Fibroblast of skin of left quadriceps (primary cell): ENCODE results near the gene ORMDL1.

Experiments used
- DNase-seq, 2 experiments: peaks; one replicate each; pipeline ENCODE4 v3.0.0-alpha.2; 2013; ENCODE audit warnings: low read depth in 2 of 2

Gene ORMDL1, protein sequence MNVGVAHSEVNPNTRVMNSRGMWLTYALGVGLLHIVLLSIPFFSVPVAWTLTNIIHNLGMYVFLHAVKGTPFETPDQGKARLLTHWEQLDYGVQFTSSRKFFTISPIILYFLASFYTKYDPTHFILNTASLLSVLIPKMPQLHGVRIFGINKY

GRCh38 chr2:189783927-189784867 lies at the start of gene ORMDL1, which contains the start of gene PMS1:
Gene ORMDL1, minus strand, starts transcription at chr2:189784339. Its CDS starts 1,744 bp downstream, at chr2:189782595.
Gene PMS1, plus strand, starts transcription at chr2:189784450. Its CDS starts 7,360 bp downstream, at chr2:189791810.
- DNase-seq: peak; percentile 90 to 91

GRCh38 chr2:189830510-189830909 lies 46.4 kb upstream of the ORMDL1 start:
- DNase-seq: no peak

DNA sequence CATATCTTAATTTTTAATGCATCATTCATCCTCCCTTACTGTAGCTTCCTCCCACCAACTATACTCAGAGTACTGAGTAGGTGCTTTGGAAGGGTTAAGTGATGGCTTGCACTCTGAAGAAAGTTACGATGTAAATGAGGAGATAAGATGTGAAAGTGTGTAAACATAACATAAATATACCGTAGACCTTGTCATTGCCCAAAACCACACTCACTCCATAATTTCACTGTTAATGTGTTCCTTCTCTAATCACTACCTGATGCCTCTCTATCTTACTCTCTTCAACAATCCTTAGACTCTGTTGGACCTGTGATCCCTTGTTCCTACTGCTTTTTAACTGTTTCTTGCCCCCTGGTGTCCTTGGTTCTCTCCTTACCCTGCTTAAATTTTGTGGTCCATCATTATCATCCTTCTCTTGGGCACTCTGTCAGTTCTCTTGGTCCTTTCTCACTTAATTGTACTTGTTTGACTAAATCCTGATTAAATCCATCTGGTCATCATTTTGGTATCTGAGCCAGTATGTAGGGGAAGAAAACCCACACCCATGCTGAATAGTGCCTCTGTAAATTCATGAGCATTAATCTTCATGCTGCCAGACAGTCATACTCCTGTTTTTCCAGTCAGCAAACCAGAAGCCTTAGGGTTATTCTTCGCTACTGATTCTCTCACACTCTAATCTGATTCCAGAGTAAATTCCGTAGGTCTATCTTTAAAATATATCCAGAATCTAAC lies 45.1 kb upstream of the ORMDL1 start:
- peak; percentile 82 for DNase-seq

DNA sequence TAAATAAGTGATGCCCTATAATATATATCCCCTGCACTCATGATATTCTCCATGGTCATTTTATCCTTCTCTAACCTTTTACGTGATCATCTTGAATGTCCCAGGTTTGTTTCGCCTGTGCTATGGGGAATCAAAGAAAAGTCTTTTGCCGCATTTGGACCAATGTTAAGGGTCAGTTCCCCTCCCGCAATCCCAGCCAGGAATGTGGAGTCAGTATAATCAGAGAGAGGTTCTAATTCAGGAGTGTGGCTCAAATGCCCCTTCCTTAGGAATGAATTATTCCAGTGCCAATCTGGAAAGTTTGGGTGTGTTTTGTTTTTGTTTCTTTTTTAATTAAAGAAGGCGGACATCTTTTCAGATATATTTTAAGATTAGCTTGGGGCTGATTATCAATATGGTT lies 41.9 kb upstream of the ORMDL1 start:
- DNase-seq: no peak

DNA sequence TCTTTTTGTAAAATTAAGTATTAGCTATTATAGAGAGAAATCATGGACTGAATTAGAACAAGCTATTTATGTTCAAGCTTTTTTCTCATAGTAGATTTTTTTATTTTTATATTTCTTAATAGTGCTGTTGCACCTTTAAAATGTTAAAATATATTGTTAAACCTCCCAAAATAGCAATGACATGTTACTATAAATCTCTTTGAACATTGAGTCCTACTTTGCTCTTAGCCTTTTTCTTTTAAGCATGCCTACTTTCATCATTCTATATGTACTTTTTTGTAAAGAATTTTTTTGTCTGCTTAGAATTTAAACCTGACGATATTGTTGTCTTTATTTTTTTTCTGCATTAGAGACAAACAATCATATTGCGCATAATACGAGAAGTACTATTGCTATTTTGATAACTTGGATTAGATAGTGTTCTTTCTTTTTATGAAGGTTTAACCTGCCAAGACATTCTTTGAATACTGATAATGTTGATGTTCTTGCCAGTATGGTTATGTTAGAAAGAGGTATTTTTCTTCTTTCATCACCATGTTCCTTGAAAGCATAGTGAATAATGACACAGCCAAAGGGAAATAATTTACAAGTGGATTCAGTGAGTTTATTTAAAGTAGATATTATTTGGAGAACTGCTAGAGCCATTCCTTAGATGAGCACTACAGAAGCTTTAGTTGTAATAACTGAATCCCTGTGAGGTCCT lies 40.7 kb upstream of the ORMDL1 start:
- DNase-seq: no peak

GRCh38 chr2:189821953-189822748 lies 38.0 kb upstream of the ORMDL1 start:
- peak in 1 of 2 experiments; percentile 37 for DNase-seq

DNA sequence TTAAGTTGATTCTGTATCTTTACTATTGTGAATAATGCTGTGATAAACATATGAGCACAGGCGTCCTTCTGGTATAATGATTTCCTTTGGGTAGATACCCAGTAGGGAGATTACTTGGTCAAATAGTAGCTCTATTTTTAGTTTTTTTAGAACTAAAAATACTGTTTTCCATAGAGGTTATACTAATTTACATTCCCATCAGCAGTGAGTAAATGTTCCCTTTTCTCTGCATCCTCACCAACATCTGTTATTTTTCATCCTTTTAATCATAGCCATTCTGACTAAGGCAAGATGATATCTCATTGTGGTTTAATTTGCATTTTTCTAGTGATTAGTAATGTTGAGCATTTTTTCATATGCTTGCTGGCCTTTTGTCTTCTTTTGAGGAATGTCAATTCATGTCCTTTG lies 35.2 kb upstream of the ORMDL1 start:
- DNase-seq: peak; percentile 48 to 57

DNA sequence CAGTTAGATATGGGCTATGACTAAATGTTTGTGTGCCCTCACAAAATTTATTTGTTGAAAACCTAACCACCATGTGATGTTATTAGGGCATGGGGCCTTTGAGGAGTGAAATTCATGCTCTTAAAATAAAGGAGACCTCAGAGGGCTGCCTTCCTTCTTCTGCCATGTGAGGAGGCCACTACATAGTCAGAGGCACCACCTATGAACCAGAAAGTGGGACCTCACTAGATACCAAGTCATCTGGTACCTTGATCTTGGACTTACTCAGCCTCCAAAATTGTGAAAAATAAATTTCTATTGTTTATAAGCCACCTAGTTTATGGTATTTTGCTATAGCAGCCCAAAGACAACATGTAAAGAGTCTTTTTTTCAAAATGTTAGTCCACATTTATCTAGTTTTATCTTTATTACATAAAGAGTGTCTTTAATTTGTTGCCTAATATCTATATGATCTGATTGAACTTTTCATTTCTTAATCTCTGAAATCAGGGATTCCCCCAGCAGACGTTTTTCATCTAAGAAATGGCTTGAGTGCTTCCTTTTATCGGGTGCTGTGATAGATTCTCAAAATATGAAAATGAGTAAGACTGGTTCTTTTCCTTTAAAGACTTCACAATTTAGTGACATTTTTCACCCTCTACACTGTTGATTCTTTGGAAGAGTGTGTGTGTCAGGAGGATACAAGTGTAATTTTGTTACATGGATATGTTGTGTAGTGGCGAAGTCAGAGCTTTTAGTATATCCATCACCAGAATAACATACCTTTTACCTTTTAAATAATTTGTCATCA lies 34.3 kb upstream of the ORMDL1 start:
- no peak for DNase-seq

DNA sequence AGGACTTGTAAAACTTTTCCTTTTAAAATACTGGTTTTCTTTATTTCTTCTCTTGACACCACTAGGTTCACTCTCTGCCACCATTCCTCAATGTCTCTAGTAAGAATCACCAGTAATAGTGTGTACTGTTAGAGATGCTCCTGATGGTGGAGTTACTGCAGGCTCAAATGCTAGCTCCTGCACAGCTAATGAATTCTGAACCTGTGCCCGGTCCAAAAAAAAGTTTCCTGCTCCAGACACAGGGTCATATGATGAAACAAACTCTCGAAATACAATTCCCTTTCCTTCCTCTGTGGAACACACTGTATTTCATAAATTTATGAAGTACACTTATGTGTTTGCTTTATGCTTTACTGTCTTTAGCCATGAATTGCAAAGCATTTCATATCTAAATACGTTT lies 19.3 kb upstream of the ORMDL1 start:
- DNase-seq: no peak

- DNase-seq: no peak
Observed at GRCh38 chr2:189802396-189802912, 18.3 kb upstream of the ORMDL1 start.

DNA sequence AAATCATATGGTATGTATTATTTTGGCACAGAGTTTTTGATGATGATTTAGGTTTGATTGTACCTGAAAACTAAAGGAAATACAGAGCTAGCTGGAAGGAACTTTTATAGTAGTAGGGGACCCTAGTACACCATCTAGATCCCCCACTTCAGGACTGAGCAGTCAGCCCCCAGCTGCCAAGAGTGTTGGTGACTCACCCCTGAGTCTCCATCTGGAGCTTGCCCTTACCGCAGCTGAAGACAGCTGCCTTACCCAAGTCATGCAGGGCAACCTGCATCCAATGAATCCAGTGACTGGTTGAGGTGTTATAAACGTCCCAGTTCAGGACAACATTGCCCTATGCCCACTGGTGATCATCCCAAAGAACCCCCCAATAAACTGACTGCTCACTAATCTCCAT lies 15.4 kb upstream of the ORMDL1 start:
- DNase-seq: no peak

DNA sequence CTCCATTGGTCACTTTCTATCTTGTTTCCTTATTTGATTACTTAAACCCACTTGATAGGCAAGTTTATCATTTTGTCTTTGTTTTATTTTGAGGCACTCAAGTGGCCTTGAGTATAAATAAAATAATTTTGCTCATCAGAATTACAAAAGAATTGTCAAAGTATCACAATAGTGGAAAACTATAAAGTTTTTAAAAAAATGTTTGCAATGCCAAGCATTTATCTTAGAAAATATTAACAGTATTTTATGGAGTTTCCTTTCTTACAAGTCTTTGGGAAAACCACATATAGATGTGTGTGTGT lies 14.8 kb upstream of the ORMDL1 start:
- DNase-seq: no peak

GRCh38 chr2:189798312-189799029 lies 14.3 kb upstream of the ORMDL1 start:
- peak in 1 of 2 experiments; percentile 37 for DNase-seq

GRCh38 chr2:189797902-189798301 lies 13.8 kb upstream of the ORMDL1 start:
- DNase-seq: no peak

DNA sequence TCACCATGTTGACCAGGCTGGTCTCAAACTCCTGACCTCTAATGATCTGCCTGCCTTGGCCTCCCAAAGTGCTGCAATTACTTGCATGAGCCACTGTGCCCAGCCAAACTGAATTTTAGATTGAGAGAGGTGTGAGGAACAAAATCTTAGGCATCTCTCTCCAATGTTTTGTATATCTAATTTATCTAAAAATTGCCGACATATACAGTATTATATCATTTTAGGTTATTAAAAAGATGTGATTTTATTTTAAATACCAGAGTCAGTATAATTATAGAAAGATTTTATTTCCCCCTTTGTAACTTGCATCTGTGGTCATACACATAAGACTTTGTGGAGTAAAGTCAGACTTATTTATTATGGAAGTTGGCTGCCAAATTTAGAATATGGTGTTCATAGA lies 10.2 kb upstream of the ORMDL1 start:
- DNase-seq: no peak

DNA sequence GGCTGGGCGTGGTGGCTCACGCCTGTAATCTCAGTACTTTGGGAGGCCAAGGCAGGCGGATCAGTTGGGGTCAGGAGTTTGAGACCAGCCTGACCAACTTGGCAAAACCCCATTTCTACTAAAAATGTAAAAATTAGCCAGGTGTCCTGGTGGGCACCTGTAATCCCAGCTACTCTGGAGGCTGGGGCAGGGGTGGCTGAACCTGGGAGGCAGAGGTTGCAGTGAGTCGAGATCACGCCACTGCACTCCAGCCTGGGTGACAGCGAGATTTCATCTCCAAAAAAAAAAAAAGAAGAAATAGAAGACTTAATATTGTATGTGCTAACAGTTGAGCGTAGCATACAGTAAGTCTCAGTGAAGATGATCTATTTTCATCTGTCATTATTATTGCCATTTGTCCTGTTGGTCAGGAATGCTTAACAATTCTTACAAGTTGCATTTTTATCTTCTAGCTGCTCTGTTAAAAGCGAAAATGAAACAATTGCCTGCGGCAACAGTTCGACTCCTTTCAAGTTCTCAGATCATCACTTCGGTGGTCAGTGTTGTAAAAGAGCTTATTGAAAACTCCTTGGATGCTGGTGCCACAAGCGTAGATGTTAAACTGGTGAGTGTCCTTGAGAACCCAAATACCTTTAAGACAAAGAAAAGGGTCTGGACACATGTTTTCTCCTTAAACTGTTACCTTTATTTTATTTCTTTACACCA lies 7.4 kb upstream of the ORMDL1 start:
- DNase-seq: no peak

- no peak for DNase-seq
Observed at GRCh38 chr2:189783451-189783926, 650 bp downstream of the ORMDL1 start.

- no peak for DNase-seq
Observed at GRCh38 chr2:189782221-189782671, 1.9 kb downstream of the ORMDL1 start.
